Spleen (tissue), 7 donors: ENCODE results near the gene TMC8.
A peak's percentile ranks its signal among the peaks of the same experiment; 100 is the strongest.

Source experiments
- POLR2A ChIP-seq, 3 donors: fragments of 450-650 bp; IDR thresholded peaks; one replicate each; pipeline ENCODE4 v1.5.1; 2017; ENCODE audit warnings: antibody characterized with exemption in 3 of 3, mild to moderate bottlenecking in 1 of 3
- POLR2AphosphoS5 ChIP-seq, 3 donors: sonication (generic); formaldehyde crosslinking; IDR thresholded peaks; one replicate each; pipeline ENCODE4 v1.5.1; 2017; ENCODE audit warnings: antibody characterized with exemption in 3 of 3
- TF ChIP-seq, protein P1 (sequence below), 11 experiments: fragments of 200-600 bp in 7 of 11; fragments of 450-650 bp in 4 of 11; sonication (generic) in 4 of 11; IDR thresholded peaks in 8 of 11; conservative IDR thresholded peaks in 3 of 11; 1 replicate in 7 of 11; 2 replicates in 4 of 11; pipeline versions ENCODE4 v1.4.0 to v1.8.0; 2016 to 2021; ENCODE audit warnings: antibody characterized with exemption in 11 of 11, inconsistent platforms in 4 of 11, mild to moderate bottlenecking in 1 of 11
- donor health status: DM: no; HTN: no; CAD: no; lungs with moderate emphysema.
- donor health status: DM: no; HTN: no; CAD: no.
- donor health status: DM: no; HTN: no; CAD: no.

- TF ChIP-seq, protein P1, sequence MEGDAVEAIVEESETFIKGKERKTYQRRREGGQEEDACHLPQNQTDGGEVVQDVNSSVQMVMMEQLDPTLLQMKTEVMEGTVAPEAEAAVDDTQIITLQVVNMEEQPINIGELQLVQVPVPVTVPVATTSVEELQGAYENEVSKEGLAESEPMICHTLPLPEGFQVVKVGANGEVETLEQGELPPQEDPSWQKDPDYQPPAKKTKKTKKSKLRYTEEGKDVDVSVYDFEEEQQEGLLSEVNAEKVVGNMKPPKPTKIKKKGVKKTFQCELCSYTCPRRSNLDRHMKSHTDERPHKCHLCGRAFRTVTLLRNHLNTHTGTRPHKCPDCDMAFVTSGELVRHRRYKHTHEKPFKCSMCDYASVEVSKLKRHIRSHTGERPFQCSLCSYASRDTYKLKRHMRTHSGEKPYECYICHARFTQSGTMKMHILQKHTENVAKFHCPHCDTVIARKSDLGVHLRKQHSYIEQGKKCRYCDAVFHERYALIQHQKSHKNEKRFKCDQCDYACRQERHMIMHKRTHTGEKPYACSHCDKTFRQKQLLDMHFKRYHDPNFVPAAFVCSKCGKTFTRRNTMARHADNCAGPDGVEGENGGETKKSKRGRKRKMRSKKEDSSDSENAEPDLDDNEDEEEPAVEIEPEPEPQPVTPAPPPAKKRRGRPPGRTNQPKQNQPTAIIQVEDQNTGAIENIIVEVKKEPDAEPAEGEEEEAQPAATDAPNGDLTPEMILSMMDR (IDR thresholded peaks at IDR 0.05 in 8 of 11, conservative IDR thresholded peaks at IDR 0.05 in 3 of 11), result peak in 9 of 11 experiments; percentile 25 to 55 (median 41)
- TF ChIP-seq POLR2AphosphoS5 (IDR thresholded peaks at IDR 0.05) (peak in 2 of 3 donors; percentile 65 to 82), POLR2A (IDR thresholded peaks at IDR 0.05) (no peak)
These were observed 7.0 kb downstream of the TMC8 start for GRCh38 chr17:78137392-78138203.
